AG10803 (cell line): ENCODE measurements around the gene G6PD.
A peak's percentile ranks its signal among the peaks of the same experiment; 100 is the strongest.
"Not testable (repeated sequence)": the region's sequence is repeated elsewhere in the genome, so short reads cannot be mapped to it uniquely, and the experiment has no call there.

Source experiments
- DNase-seq: peaks from one replicate; pipeline ENCODE4 v3.0.0; 2010; ENCODE audit warnings: low read depth
- H3K4me3 ChIP-seq: 2 replicates; pipeline ENCODE4 v1.5.1; 2011; ENCODE audit warnings: mild to moderate bottlenecking, low read length, control low read depth
- TF ChIP-seq, protein P1 (sequence below): conservative IDR thresholded peaks from 2 replicates; pipeline ENCODE4 v1.5.1; 2011; ENCODE audit warnings: mild to moderate bottlenecking, low read length, control low read depth, inconsistent platforms

The G6PD gene

DNA sequence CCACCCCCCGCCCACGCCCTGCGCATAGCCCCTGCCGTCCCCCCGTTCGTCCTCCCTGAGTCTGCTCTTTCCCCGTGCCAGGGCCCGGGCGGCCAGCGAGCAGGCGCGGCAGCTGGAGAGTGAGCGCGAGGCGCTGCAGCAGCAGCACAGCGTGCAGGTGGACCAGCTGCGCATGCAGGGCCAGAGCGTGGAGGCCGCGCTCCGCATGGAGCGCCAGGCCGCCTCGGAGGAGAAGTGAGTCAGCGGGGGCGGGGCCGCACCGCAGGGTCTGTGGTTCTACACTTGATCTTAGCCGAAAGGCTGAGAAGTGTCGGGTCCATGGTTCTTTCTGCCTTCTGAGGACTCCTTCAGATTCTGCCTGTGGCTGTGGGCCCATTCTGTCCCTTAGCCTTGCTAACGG is 13.7 kb upstream of the G6PD start:
- not testable (repeated sequence) for DNase-seq, H3K4me3 ChIP-seq

- H3K4me3 ChIP-seq, DNase-seq: not testable (repeated sequence)
Measured at GRCh38 chrX:154558896-154559295, 12.2 kb upstream of the G6PD start.

- not testable (repeated sequence) for H3K4me3 ChIP-seq, DNase-seq
Measured at GRCh38 chrX:154558060-154558690, 11.5 kb upstream of the G6PD start.

GRCh38 chrX:154552112-154552806 is 5.6 kb upstream of the G6PD start:
- not testable (repeated sequence) for DNase-seq, H3K4me3 ChIP-seq

DNA sequence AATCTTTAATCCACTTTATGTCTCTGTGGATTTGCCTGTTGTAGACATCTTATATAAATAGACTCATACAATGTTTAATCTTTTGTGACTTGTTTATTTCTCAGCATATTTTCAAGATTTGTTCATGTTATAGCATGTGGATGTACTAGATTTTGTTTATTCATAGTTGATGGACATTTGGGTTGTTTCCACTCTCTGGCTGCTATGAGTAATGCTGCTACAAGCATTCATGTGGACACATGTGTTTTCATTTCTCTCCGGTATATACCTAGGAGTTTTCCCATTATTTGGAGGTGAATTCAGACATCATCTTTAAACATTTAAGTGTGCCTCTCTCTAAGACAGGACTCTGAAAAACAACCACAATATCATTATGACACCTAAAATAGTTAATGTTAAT is 3.1 kb upstream of the G6PD start:
- DNase-seq: no peak
- TF ChIP-seq, protein P1, sequence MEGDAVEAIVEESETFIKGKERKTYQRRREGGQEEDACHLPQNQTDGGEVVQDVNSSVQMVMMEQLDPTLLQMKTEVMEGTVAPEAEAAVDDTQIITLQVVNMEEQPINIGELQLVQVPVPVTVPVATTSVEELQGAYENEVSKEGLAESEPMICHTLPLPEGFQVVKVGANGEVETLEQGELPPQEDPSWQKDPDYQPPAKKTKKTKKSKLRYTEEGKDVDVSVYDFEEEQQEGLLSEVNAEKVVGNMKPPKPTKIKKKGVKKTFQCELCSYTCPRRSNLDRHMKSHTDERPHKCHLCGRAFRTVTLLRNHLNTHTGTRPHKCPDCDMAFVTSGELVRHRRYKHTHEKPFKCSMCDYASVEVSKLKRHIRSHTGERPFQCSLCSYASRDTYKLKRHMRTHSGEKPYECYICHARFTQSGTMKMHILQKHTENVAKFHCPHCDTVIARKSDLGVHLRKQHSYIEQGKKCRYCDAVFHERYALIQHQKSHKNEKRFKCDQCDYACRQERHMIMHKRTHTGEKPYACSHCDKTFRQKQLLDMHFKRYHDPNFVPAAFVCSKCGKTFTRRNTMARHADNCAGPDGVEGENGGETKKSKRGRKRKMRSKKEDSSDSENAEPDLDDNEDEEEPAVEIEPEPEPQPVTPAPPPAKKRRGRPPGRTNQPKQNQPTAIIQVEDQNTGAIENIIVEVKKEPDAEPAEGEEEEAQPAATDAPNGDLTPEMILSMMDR: no peak
- no peak overlapping the region for H3K4me3 ChIP-seq

GRCh38 chrX:154548028-154548316 is 1.3 kb upstream of the G6PD start:
- TF ChIP-seq, protein P1: no peak
- H3K4me3 ChIP-seq: peak overlapping the region; percentile 80
- peak; percentile 39 for DNase-seq

GRCh38 chrX:154547245-154548027 is 790 bp upstream of the G6PD start, which contains the start of gene IKBKG:
TSS of gene IKBKG (plus strand) at chrX:154547620. CDS start at chrX:154552003, 4,383 bp downstream.
- DNase-seq: peak; percentile 87
- H3K4me3 ChIP-seq: peak within 1 kb of the TSS; percentile 80
- TF ChIP-seq, protein P1: no peak

GRCh38 chrX:154545673-154546274 is 872 bp downstream of the G6PD start:
- H3K4me3 ChIP-seq: peak overlapping the region; percentile 70
- DNase-seq: no peak
- TF ChIP-seq, protein P1: no peak
